Measurements from ENCODE around the gene DSCAML1.

DNA sequence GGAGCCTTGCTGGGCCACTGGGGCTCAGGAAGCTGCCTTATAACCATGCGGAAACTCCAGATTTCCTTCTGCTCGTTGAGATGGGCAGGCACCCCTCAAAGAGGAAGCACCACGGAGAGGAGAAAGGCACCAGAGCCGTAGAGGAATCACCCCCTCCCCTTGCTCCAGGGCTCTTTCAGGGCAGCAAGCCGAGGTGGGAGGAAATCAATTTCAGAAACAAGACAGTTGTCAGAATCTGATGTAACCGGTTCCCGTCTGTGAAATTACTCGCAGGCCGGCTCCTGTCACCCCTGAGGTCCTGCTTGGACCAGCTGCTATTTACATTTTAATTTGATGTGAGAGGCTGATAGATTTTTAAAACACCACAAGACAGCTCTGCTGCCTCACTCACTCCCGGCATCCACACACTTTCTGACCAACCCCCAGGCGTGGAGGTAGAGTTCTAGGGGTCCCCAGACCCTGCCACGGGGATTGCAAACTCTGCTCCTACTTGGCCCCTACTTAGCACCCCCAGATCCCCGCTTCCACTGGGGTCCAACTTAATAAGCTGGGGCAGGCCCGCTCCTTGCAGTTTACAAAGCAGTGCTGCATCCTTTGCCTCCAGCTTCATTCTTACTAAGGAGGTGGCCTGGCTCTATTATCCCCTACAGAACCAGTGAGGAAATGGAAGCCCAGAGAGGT lies 306.9 kb downstream of the DSCAML1 start:
- TF ChIP-seq SMARCE1 (IDR thresholded peaks at IDR 0.05), result no peak
- no peak for TF ChIP-seq HNRNPL (IDR thresholded peaks at IDR 0.05; ENCODE audit: low read depth, low read length)
- no peak for TF ChIP-seq ETV5 (CRISPR knock-in tag; IDR thresholded peaks at IDR 0.05; ENCODE audit: low read depth)
- TF ChIP-seq ZNF589 (CRISPR knock-in tag; IDR thresholded peaks at IDR 0.05; ENCODE audit: low read depth), result no peak
- TF ChIP-seq, protein P1, sequence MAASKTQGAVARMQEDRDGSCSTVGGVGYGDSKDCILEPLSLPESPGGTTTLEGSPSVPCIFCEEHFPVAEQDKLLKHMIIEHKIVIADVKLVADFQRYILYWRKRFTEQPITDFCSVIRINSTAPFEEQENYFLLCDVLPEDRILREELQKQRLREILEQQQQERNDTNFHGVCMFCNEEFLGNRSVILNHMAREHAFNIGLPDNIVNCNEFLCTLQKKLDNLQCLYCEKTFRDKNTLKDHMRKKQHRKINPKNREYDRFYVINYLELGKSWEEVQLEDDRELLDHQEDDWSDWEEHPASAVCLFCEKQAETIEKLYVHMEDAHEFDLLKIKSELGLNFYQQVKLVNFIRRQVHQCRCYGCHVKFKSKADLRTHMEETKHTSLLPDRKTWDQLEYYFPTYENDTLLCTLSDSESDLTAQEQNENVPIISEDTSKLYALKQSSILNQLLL (CRISPR knock-in tag; IDR thresholded peaks at IDR 0.05; ENCODE audit: borderline replicate concordance), result no peak
- no peak for TF ChIP-seq ZNF239 (CRISPR knock-in tag; IDR thresholded peaks at IDR 0.05)

Data from K562 (cell line).